Measurements from ENCODE around the gene PACSIN3.
"Not testable (repeated sequence)": the region's sequence is repeated elsewhere in the genome, so short reads cannot be mapped to it uniquely, and the experiment has no call there.

Gene PACSIN3

GRCh38 chr11:47198161-47198560, 11.9 kb upstream of the PACSIN3 start:
- in situ Hi-C loops (cut with MboI; ENCODE audit: low sequenced_read_pairs): not testable (repeated sequence)

- in situ Hi-C loops (cut with MboI; ENCODE audit: low sequenced_read_pairs): no loop called here
These were observed 5.9 kb upstream of the PACSIN3 start for GRCh38 chr11:47192111-47192510.

- in situ Hi-C loops (cut with MboI; ENCODE audit: low sequenced_read_pairs): not testable (repeated sequence)
These were observed 4.9 kb upstream of the PACSIN3 start for GRCh38 chr11:47191137-47191536.

GRCh38 chr11:47189100-47189834, 3.0 kb upstream of the PACSIN3 start:
- in situ Hi-C loops (cut with MboI; ENCODE audit: low sequenced_read_pairs): no loop called here

- in situ Hi-C loops (cut with MboI; ENCODE audit: low sequenced_read_pairs): no loop called here
These were observed 2.0 kb upstream of the PACSIN3 start for GRCh38 chr11:47188259-47188658.

GRCh38 chr11:47187723-47188122, 1.5 kb upstream of the PACSIN3 start:
- in situ Hi-C loops (cut with MboI; ENCODE audit: low sequenced_read_pairs): no loop called here

GRCh38 chr11:47186700-47187695, 764 bp upstream of the PACSIN3 start:
- in situ Hi-C loops (cut with MboI; ENCODE audit: low sequenced_read_pairs): no loop called here

GRCh38 chr11:47185305-47186075, 744 bp downstream of the PACSIN3 start:
- in situ Hi-C loops (cut with MboI; ENCODE audit: low sequenced_read_pairs): no loop called here

GRCh38 chr11:47184711-47185304, 1.4 kb downstream of the PACSIN3 start:
- in situ Hi-C loops (cut with MboI; ENCODE audit: low sequenced_read_pairs): no loop called here

GRCh38 chr11:47183969-47184368, 2.3 kb downstream of the PACSIN3 start:
- in situ Hi-C loops (cut with MboI; ENCODE audit: low sequenced_read_pairs): no loop called here

GRCh38 chr11:47183031-47183856, 3.0 kb downstream of the PACSIN3 start:
- in situ Hi-C loops (cut with MboI; ENCODE audit: low sequenced_read_pairs): no loop called here

GRCh38 chr11:47182380-47182779, 3.9 kb downstream of the PACSIN3 start:
- in situ Hi-C loops (cut with MboI; ENCODE audit: low sequenced_read_pairs): no loop called here

GRCh38 chr11:47181271-47181670, 5.0 kb downstream of the PACSIN3 start:
- in situ Hi-C loops (cut with MboI; ENCODE audit: low sequenced_read_pairs): no loop called here

GRCh38 chr11:47180006-47180787, 6.0 kb downstream of the PACSIN3 start:
- in situ Hi-C loops (cut with MboI; ENCODE audit: low sequenced_read_pairs): no loop called here

- in situ Hi-C loops (cut with MboI; ENCODE audit: low sequenced_read_pairs): no loop called here
These were observed 6.6 kb downstream of the PACSIN3 start for GRCh38 chr11:47179655-47179991.

GRCh38 chr11:47178737-47179654, 7.2 kb downstream of the PACSIN3 start:
- in situ Hi-C loops (cut with MboI; ENCODE audit: low sequenced_read_pairs): no loop called here

- in situ Hi-C loops (cut with MboI; ENCODE audit: low sequenced_read_pairs): no loop called here
These were observed 7.9 kb downstream of the PACSIN3 start for GRCh38 chr11:47178316-47178715.

- in situ Hi-C loops (cut with MboI; ENCODE audit: low sequenced_read_pairs): no loop called here
These were observed 8.4 kb downstream of the PACSIN3 start for GRCh38 chr11:47177846-47178245.
